OCI-M1 (cell line): Measurements from ENCODE around the gene TAMALIN.

ENCODE experiments used
- DNase-seq: peaks from one replicate; lab custom pipeline; 2025; lab: John Stamatoyannopoulos, UW

TAMALIN gene

DNA sequence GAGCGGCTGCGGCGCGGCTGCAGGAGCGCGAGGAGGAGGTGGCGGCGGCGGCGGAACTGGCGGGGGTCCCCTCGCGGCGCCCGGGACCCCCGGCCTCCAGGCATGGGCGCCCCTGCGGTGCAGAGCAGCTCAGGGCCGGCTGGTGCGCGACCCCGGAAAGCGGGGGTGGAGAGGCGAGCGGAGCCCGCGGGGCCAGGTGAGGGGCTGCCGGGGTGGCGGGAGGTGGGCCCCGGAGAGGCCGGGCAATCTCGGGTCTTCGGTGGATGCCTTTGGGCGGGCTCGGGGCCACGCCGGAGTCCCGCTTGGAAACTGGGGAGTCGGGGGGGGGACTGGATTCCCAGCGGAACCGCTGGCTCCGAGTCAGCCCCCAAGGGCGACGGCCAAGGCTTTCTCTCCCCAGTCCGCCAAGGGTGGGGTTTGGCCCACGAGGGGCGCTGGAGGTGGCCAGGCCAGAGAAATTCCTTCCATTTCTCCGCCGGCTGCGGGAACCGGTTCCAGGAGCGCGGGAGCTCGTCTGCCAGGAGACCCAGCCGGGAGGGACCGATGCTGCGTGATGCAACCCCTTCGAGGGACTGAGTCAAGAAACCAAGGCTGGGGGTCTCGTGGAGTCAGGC lies 30.6 kb downstream of the TAMALIN start:
- no peak for DNase-seq

- DNase-seq: no peak
Observed at GRCh38 chr12:52038447-52038846, 31.7 kb downstream of the TAMALIN start.

GRCh38 chr12:52041035-52041434 lies 34.3 kb downstream of the TAMALIN start:
- no peak for DNase-seq

GRCh38 chr12:52041695-52042123 lies 35.0 kb downstream of the TAMALIN start:
- DNase-seq: no peak

DNA sequence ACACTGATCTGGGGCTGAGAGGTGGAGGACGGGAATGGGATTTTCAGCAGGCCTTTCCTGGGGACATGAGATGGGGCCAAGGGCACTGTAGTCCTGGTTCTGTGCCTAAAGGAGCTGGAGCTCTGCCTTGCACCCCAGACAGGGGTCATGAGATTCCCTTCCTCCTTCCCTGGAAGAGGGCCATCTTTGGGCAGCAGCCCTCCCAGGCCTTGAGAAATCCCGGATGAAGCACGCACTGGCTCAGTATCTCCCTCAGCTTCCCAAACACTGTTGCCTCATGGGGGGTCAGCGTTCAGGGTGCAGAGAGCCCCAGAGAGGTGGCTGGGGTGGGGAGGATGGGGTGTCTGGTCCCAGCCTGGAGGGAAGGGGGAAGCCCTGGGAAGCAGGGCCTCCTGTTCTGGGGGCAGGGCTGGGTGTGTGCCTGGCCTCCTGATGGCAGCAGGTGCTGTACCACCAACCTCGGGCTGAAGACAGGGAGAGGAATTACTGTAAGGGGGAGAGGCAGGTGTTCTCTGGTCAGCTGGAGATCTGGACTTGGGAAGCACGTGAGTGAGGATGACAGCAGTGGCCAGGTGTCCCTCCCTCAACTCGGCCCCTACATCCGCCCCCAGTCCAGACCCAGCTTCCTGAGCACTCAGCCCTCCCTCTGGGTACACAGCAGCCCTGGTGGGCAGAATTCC lies 36.1 kb downstream of the TAMALIN start:
- DNase-seq: no peak

- no peak for DNase-seq
Observed at GRCh38 chr12:52043386-52044212, 36.9 kb downstream of the TAMALIN start.

DNA sequence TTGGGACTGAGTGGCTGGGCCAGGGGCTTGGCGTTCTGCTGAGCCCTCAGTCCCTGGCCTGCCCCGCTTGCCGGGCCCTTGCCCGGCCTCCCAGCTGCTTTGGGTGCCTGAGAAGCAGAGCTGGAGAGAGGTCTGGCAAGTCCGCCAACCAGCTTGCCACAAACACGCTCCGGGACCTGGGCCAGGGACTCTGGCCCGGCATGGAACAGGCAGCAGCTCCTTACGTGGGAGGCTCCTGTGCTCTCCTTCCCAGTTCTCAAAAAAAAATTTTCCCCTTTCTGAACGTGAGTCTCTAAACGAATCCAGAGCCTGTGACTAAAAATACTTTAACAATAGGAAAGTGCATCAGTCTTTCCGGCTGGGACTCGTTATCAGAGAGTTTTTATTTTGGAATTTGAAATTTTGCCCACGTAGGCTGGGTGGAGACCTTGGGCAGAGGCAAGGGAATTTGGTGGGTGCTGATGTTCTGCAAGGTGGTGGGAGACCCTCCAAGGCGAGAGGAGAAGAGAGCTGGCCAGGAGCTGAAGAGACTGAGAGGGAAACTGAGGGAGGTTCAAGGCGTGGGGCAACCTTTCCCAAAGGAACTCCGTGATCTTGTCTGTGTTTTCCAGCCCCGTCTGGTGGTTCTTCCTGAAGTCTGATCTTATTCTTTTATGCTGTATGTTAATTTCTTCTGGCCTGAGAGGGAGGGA lies 37.7 kb downstream of the TAMALIN start:
- no peak for DNase-seq

DNA sequence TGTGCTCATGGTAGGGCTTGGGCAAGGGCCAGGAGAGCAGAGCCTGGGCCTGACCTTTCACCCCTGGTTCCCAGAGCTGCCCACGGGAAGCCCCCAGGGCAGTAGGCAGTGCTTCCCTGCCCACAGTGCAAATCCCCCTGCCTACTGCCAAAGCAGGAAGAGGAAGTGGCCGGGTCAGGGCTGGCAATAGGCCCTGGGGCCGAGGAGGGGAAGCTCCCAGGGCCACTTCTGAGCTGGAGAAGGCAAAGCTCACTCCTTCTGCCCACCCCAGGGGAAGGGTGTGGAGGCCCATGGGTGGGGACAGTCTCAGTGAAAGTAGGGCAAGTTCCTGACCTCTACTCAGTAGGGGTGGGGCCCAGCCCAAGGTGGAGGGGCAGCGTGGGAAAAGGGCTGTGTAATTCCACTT lies 39.1 kb downstream of the TAMALIN start:
- DNase-seq: peak; percentile 25

DNA sequence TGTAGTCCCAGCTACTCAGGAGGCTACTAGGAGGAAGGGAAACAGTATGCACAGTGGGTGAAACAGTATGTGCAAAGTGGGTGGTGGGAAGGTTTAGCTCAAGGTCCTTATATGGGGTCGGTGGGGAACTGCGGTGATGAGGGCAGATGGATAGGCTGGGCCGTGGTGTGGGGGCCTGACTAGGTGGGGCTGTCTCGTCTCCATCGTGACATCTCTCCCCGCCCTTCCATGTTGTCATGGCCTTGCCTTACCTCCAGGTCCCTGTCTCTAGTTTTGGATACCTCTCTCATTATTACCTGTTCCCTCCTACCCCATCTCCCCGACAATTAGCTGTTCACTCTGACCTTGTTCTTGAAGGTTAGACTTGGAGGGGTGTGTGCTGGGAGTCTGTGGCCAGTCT lies 40.1 kb downstream of the TAMALIN start:
- DNase-seq: no peak

GRCh38 chr12:52049286-52049685 lies 42.5 kb downstream of the TAMALIN start:
- no peak for DNase-seq

DNA sequence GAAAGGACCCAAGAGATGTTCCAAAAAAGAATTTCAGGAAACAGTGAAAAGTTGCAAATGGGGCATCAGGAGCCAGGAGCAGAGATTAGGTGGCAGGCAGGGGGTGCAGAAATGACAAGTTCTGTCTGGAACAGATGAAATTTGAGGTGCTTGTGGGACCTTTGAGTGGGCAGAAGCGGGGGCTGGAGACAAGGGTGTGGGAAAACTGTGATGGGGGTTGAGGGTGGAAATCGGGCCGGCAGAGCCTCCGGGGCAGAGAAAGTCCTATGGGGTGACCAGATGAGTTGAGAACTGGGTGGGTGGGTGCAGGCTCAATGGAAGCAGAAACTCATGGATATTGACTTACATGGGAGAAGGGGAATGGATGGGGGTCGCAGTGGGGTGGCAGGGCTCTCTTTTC lies 42.9 kb downstream of the TAMALIN start:
- no peak for DNase-seq

GRCh38 chr12:52050116-52050757 lies 43.5 kb downstream of the TAMALIN start:
- DNase-seq: no peak

- DNase-seq: peak; percentile 85
Observed at GRCh38 chr12:52050758-52051541, 44.2 kb downstream of the TAMALIN start, which contains the start of gene NR4A1. TSS of gene NR4A1 (plus strand) at chr12:52051442. CDS start at chr12:52054329, 2,887 bp downstream.

GRCh38 chr12:52052468-52053186 lies 45.9 kb downstream of the TAMALIN start:
- no peak for DNase-seq

GRCh38 chr12:52053536-52054209 lies 46.9 kb downstream of the TAMALIN start:
- no peak for DNase-seq

DNA sequence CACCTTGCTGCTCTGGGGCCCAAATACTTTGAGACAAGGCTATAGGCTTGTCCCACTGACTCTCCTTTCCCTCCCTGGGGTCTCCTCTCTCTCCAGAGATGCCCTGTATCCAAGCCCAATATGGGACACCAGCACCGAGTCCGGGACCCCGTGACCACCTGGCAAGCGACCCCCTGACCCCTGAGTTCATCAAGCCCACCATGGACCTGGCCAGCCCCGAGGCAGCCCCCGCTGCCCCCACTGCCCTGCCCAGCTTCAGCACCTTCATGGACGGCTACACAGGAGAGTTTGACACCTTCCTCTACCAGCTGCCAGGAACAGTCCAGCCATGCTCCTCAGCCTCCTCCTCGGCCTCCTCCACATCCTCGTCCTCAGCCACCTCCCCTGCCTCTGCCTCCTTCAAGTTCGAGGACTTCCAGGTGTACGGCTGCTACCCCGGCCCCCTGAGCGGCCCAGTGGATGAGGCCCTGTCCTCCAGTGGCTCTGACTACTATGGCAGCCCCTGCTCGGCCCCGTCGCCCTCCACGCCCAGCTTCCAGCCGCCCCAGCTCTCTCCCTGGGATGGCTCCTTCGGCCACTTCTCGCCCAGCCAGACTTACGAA lies 47.6 kb downstream of the TAMALIN start:
- no peak for DNase-seq

GRCh38 chr12:52054833-52055730 lies 48.3 kb downstream of the TAMALIN start:
- DNase-seq: no peak
